HG02970 (cell line): ENCODE data around the gene HTR1A.

Source experiments
- ATAC-seq: cut with Tn5 transposase; IDR thresholded peaks from one replicate; pipeline ENCODE4 v1.9.1; 2021; ENCODE audit warnings: mild to moderate bottlenecking, moderate library complexity, moderate number of reproducible peaks; ENCODE audit not compliant: unreplicated experiment, low FRiP score

The HTR1A gene

GRCh38 chr5:63962279-63962678, at the start of gene HTR1A:
HTR1A (minus strand) TSS chr5:63962445; CDS start chr5:63961719, 726 bp downstream.
- no peak for ATAC-seq

- no peak for ATAC-seq
Measured at GRCh38 chr5:64003966-64004365, 41.7 kb upstream of the HTR1A start.

GRCh38 chr5:64000096-64000495, 37.9 kb upstream of the HTR1A start:
- ATAC-seq, result no peak

GRCh38 chr5:63987053-63987452, 24.8 kb upstream of the HTR1A start:
- ATAC-seq, result no peak

GRCh38 chr5:63981864-63982263, 19.6 kb upstream of the HTR1A start:
- no peak for ATAC-seq

- no peak for ATAC-seq
Measured at GRCh38 chr5:63963926-63964325, 1.7 kb upstream of the HTR1A start.

GRCh38 chr5:63963080-63963735, 963 bp upstream of the HTR1A start:
- no peak for ATAC-seq

GRCh38 chr5:63961598-63962161, 565 bp downstream of the HTR1A start:
- ATAC-seq, result no peak

- no peak for ATAC-seq
Measured at GRCh38 chr5:63961125-63961597, 1.1 kb downstream of the HTR1A start.

- ATAC-seq, result no peak
Measured at GRCh38 chr5:63960646-63961045, 1.6 kb downstream of the HTR1A start.

- ATAC-seq, result no peak
Measured at GRCh38 chr5:63959177-63959982, 2.9 kb downstream of the HTR1A start.

GRCh38 chr5:63958654-63959053, 3.6 kb downstream of the HTR1A start:
- ATAC-seq, result no peak

GRCh38 chr5:63957617-63958016, 4.6 kb downstream of the HTR1A start:
- ATAC-seq, result no peak

- ATAC-seq, result no peak
Measured at GRCh38 chr5:63953217-63953616, 9.0 kb downstream of the HTR1A start.

GRCh38 chr5:63935103-63935502, 27.1 kb downstream of the HTR1A start:
- ATAC-seq, result no peak

GRCh38 chr5:63931836-63932235, 30.4 kb downstream of the HTR1A start:
- no peak for ATAC-seq

- ATAC-seq, result no peak
Measured at GRCh38 chr5:63928451-63928850, 33.8 kb downstream of the HTR1A start.

GRCh38 chr5:63923914-63924313, 38.3 kb downstream of the HTR1A start:
- ATAC-seq, result no peak

GRCh38 chr5:63919763-63920478, 42.3 kb downstream of the HTR1A start:
- ATAC-seq, result no peak

GRCh38 chr5:63916786-63917185, 45.5 kb downstream of the HTR1A start:
- no peak for ATAC-seq

GRCh38 chr5:63911871-63912270, 50.4 kb downstream of the HTR1A start:
- no peak for ATAC-seq
